HepG2 (cell line): ENCODE measurements around the gene TRPT1. TPM values are rescaled to one million over a fixed set of nuclear protein-coding genes. Genes with fewer than 3 reads are reported as not detected.

ENCODE experiments used
- ATF7-NPFF ChIP-seq: sonication (generic); formaldehyde crosslinking; IDR thresholded peaks from 2 replicates; pipeline ENCODE4 v1.8.1; 2023; ENCODE audit warnings: mild to moderate bottlenecking, low read depth, missing genetic modification reagents, moderate library complexity
- ELF1 ChIP-seq: sonication (generic); formaldehyde crosslinking; IDR thresholded peaks from 2 replicates; pipeline ENCODE4 v1.4.0; 2020; ENCODE audit warnings: missing genetic modification reagents
- HNF1A ChIP-seq, 2 experiments: sonication (generic) in 1 of 2; formaldehyde crosslinking in 1 of 2; IDR thresholded peaks; 2 replicates each; pipeline versions ENCODE4 v1.4.0 to v1.6.1; 2016 to 2020; ENCODE audit warnings: borderline replicate concordance in 1 of 2, low read depth in 1 of 2, mild to moderate bottlenecking in 1 of 2, missing genetic modification reagents in 1 of 2
- JDP2 ChIP-seq: sonication (generic); formaldehyde crosslinking; IDR thresholded peaks from 2 replicates; pipeline ENCODE4 v1.8.1; 2022; ENCODE audit warnings: missing genetic modification reagents, borderline replicate concordance
- KLF16 ChIP-seq, 2 experiments: sonication (generic) in 1 of 2; formaldehyde crosslinking in 1 of 2; IDR thresholded peaks; 2 replicates each; pipeline versions ENCODE4 v1.6.1 to v1.8.0; 2016 to 2023; ENCODE audit warnings: missing genetic modification reagents in 2 of 2, missing compliant biosample characterization in 1 of 2
- MAFF ChIP-seq: IDR thresholded peaks from 2 replicates; pipeline ENCODE4 v1.6.1; 2011; ENCODE audit warnings: low read depth, low read length, improper control_type of control experiment
- MATR3 ChIP-seq: sonication (generic); formaldehyde crosslinking; IDR thresholded peaks from 2 replicates; pipeline ENCODE4 v1.4.0; 2020; ENCODE audit warnings: missing genetic modification reagents
- NFYC ChIP-seq: IDR thresholded peaks from 2 replicates; pipeline ENCODE4 v1.6.1; 2016; ENCODE audit warnings: missing genetic modification reagents, missing compliant biosample characterization
- NPAS2 ChIP-seq: sonication (generic); formaldehyde crosslinking; IDR thresholded peaks from 2 replicates; pipeline ENCODE4 v1.8.0; 2022; ENCODE audit warnings: mild to moderate bottlenecking, missing genetic modification reagents, borderline replicate concordance
- PAXIP1 ChIP-seq: sonication (generic); formaldehyde crosslinking; conservative IDR thresholded peaks from 2 replicates; pipeline ENCODE4 v1.4.0; 2020; ENCODE audit warnings: mild to moderate bottlenecking, missing genetic modification reagents, moderate library complexity
- ZFP36L2 ChIP-seq: sonication (generic); formaldehyde crosslinking; IDR thresholded peaks from 2 replicates; pipeline ENCODE4 v1.4.0; 2020; ENCODE audit warnings: missing genetic modification reagents
- ZFP37 ChIP-seq: sonication (generic); formaldehyde crosslinking; IDR thresholded peaks from 2 replicates; pipeline ENCODE4 v1.4.0; 2020; ENCODE audit warnings: missing genetic modification reagents, borderline replicate concordance
- ZMYM3 ChIP-seq: sonication (generic); formaldehyde crosslinking; IDR thresholded peaks from 2 replicates; pipeline ENCODE4 v1.5.1; 2020; ENCODE audit warnings: mild to moderate bottlenecking, missing genetic modification reagents
- ZNF546 ChIP-seq: sonication (generic); formaldehyde crosslinking; conservative IDR thresholded peaks from 2 replicates; pipeline ENCODE4 v1.8.1; 2023; ENCODE audit warnings: mild to moderate bottlenecking, missing genetic modification reagents
- ZNF615 ChIP-seq: sonication (generic); formaldehyde crosslinking; IDR thresholded peaks from 2 replicates; pipeline ENCODE4 v1.5.0; 2020; ENCODE audit warnings: mild to moderate bottlenecking, missing genetic modification reagents, borderline replicate concordance
- ZNF747 ChIP-seq: sonication (generic); formaldehyde crosslinking; IDR thresholded peaks from 2 replicates; pipeline ENCODE4 v1.8.1; 2023; ENCODE audit warnings: missing genetic modification reagents, mild to moderate bottlenecking, borderline replicate concordance
- ZNF773 ChIP-seq: sonication (generic); formaldehyde crosslinking; IDR thresholded peaks from 2 replicates; pipeline ENCODE4 v1.4.0; 2020; ENCODE audit warnings: missing genetic modification reagents, borderline replicate concordance
- polyA plus RNA-seq, 8 experiments: library from polyadenylated mRNA; depleted of rRNA in 3 of 8; stranded (reverse) in 7 of 8; unstranded in 1 of 8; fragments of >200 nt; fragmentation: Illumina TruSeq in 4 of 8; extraction: Trizol in 4 of 8; gene quantifications; 2 replicates each; pipeline versions ENCODE4 v1.2.1 to v1.2.3, GENCODE V29; 2011 to 2016; ENCODE audit warnings: low read depth in 4 of 8, missing spikeins in 1 of 8, mixed read lengths in 1 of 8; ENCODE audit not compliant: insufficient read depth in 1 of 8
- total RNA-seq, 5 experiments: library from RNA; depleted of rRNA; stranded (reverse); fragments of >200 nt; fragmentation: Illumina TruSeq; extraction: Trizol; gene quantifications; 2 replicates each; pipeline ENCODE4 v1.2.3, GENCODE V29; 2016; ENCODE audit warnings: low read depth in 1 of 5
- TF ChIP-seq, protein P1 (sequence below): sonication (generic); formaldehyde crosslinking; IDR thresholded peaks from 2 replicates; pipeline ENCODE4 v1.4.0; 2020; ENCODE audit warnings: mild to moderate bottlenecking, missing genetic modification reagents
- TF ChIP-seq, protein P2 (sequence below): sonication (generic); formaldehyde crosslinking; IDR thresholded peaks from 2 replicates; pipeline ENCODE4 v1.5.0; 2020; ENCODE audit warnings: missing genetic modification reagents

The TRPT1 gene
- total and polyA plus RNA-seq, 2 of the 13 experiments (the other 11 are each of a cell fraction or from before 2014, with no cell fraction given): 24.8 to 40.7 TPM

DNA sequence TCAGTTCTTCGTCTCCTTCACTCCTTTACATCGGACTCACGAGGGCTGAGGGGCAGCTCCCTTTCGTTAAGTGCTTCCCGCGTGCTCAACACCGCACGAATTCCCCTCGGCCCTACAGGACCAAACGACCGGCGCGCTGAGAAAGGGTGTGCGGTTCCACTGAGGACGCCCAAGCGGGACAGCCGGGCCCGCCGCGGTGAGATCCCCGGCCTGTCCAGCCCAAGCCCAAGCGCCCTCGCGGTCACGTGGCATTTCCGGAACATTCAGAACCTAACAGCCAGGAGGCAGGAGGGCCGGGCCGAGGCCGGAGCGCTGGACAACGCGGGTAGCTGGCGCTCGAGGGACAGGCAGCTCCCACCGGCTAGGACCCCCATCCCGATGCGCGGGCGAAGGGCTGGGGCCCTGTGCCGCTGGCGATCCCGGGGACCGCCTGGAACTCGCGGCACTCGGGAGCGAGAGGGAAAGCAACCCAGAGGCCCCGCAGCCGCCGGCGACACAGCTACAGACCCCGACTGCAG lies 40.8 kb downstream of the TRPT1 start (continued):
- TF ChIP-seq HNF1A (IDR thresholded peaks at IDR 0.05; ENCODE audit: low read depth) (no peak), HNF1A (CRISPR knock-in tag; IDR thresholded peaks at IDR 0.05; ENCODE audit: borderline replicate concordance) (peak; percentile 68), PAXIP1 (CRISPR knock-in tag) (peak; percentile 58; the same call in 1 of the 2 replicates), ZNF546 (CRISPR knock-in tag) (no peak), NPAS2 (CRISPR knock-in tag) (no peak), MATR3 (no peak), ZMYM3 (CRISPR knock-in tag) (peak; percentile 33; the same call in 1 of the 2 replicates), ZFP37 (CRISPR knock-in tag) (peak; percentile 60; the same call in 1 of the 2 replicates), ZNF615 (CRISPR knock-in tag) (peak; percentile 90), ZFP36L2 (CRISPR knock-in tag) (0 out of 2 replicates have a peak, but pooled peaks have one; percentile 32), ATF7-NPFF (CRISPR knock-in tag) (peak; percentile 96), NFYC (CRISPR knock-in tag) (no peak), ZNF747 (peak; percentile 95), MAFF (no peak), ELF1 (CRISPR knock-in tag) (peak; percentile 62), ZNF773 (CRISPR knock-in tag) (0 out of 2 replicates have a peak, but pooled peaks have one; percentile 47), KLF16 (CRISPR knock-in tag; IDR thresholded peaks at IDR 0.05) (peak; percentile 80 to 84), JDP2 (CRISPR knock-in tag) (no peak)
- TF ChIP-seq, protein P1, sequence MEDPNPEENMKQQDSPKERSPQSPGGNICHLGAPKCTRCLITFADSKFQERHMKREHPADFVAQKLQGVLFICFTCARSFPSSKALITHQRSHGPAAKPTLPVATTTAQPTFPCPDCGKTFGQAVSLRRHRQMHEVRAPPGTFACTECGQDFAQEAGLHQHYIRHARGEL: no peak
- TF ChIP-seq, protein P2, sequence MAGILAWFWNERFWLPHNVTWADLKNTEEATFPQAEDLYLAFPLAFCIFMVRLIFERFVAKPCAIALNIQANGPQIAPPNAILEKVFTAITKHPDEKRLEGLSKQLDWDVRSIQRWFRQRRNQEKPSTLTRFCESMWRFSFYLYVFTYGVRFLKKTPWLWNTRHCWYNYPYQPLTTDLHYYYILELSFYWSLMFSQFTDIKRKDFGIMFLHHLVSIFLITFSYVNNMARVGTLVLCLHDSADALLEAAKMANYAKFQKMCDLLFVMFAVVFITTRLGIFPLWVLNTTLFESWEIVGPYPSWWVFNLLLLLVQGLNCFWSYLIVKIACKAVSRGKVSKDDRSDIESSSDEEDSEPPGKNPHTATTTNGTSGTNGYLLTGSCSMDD (CRISPR knock-in tag): no peak
